GM21825 (cell line): ENCODE data around the gene CCSER1.

Experiments
- ATAC-seq: cut with Tn5 transposase; IDR thresholded peaks from one replicate; pipeline ENCODE4 v1.9.1; 2021; ENCODE audit warnings: mild to moderate bottlenecking, moderate library complexity; ENCODE audit not compliant: unreplicated experiment

CCSER1 gene

GRCh38 chr4:90189178-90189577 lies 62.0 kb downstream of the CCSER1 start:
- no peak for ATAC-seq

- no peak for ATAC-seq
Observed at GRCh38 chr4:90189946-90190345, 62.8 kb downstream of the CCSER1 start.

GRCh38 chr4:90190525-90190924 lies 63.3 kb downstream of the CCSER1 start:
- ATAC-seq: no peak

GRCh38 chr4:90198086-90198847 lies 71.1 kb downstream of the CCSER1 start:
- no peak for ATAC-seq

DNA sequence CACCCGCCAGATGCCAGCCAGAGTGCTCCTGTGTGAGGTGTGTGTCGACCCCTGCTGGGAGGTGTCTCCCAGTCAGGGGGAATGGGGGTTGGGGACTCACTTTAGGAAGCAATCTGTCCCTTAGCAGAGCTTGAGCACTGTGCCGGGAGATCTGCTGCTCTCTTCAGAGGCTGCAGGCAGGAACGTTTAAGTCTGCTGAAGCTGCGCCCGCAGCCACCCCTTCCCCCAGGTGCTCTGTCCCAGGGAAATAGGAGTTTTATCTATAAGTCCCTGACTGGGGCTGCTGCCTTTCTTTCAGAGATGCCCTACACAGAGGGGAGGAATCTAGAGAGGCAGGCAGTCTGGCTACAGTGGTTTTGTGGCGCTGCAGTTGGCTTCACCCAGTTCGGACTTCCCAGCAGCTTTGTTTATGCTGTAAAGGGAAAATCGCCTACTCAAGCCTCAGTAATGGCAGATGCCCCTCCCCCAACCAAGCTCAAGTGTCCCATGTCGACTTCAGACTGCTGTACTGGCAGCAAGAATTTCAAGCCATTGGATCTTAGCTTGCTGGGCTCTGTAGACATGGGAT lies 80.8 kb downstream of the CCSER1 start:
- ATAC-seq: no peak

- no peak for ATAC-seq
Observed at GRCh38 chr4:90209922-90210321, 82.7 kb downstream of the CCSER1 start.

GRCh38 chr4:90211174-90211573 lies 84.0 kb downstream of the CCSER1 start:
- ATAC-seq: no peak

DNA sequence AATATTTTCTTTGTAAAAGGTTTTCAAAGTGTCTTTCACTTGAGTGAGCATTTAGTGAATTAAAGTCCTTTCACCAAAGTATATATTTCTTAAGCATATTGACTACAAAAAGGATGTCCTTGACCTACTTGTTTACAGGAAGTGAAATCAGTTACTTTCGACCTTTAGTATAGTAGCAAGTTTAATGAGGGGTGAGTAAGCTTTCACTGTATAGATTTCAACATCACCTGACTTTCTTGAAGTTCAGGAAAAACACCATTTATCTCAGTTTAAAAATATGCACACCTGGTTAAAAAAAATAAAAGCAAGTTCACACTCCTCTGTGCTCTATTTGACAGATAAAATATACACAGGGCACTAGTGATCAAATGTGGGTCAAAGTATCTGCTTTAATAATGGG lies 88.1 kb downstream of the CCSER1 start:
- peak; percentile 77 for ATAC-seq

GRCh38 chr4:90219822-90220221 lies 92.6 kb downstream of the CCSER1 start:
- ATAC-seq: peak; percentile 47

- ATAC-seq: no peak
Observed at GRCh38 chr4:90220459-90220858, 93.3 kb downstream of the CCSER1 start.

DNA sequence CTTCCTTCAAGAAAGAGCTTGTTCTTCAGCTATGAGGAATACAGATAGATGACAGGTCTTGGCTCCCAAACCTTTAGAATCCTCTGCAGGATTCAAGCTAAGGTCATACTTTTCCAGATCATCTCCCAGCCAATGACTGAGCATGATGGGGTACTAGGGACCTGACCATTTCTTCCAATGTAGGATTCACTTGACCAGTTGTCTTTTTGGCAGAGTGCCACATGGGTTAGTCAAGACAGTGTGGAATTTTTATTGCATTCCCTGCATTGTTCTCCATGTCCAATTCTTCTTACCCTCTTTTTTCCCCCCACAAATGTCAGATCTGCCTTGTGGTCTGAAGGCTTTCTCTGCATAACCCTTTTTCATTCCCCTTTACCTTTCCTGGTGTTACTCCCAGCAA lies 99.5 kb downstream of the CCSER1 start:
- no peak for ATAC-seq

DNA sequence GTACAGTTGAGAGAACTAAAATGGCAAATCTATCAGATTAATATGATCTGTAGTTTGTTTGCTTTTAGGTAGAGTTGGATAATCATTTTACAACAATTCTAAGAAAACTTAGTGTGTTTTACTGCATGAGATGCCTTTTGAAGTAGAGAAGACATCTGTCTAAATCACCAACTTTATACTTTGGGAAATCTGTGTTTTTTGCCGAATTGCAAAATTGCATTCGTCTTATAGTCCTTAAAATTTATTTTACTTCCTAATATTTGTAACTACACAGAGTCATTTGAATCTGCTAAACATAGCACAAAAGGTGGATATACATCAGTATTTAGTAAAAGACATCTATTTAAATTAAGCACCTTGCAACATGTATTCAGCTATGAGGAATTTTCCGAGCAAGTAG lies 100.0 kb downstream of the CCSER1 start:
- ATAC-seq: no peak

- no peak for ATAC-seq
Observed at GRCh38 chr4:90234916-90235547, 107.8 kb downstream of the CCSER1 start.

DNA sequence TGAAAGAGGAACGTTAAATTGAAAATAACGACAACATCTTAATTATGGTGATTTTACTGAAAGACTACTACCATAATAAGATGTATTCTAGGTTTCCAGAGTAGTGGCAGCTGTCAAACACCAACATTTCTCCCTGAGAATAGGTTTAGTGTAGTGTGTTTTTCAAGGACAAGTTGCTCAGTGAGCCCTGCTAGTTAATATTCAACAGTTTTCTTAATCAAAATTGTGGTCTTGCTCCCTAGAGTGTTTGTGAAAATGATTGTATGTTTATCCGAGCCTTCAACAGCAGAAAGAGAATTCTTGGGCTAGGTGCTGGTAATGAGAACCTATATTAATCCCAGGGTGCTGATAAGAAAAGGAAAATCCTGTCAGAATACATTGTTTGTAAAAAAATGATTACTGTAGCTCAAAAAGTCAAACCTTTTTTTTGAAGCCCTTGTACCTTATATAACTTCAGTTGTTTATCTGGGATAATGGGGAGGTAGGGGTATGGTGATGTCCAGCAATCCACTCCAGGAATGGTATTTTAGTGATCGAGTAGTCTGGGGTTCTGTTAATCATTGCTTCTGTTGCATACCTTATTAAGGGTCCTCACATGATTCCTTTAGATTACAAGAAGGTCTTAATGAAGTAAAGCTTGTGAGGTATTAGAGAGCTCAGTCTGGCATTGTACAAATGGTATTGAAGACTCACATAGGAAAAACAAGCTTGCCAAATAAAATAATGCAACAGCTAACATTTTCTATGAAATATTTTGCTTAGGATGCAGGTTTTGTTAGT lies 110.7 kb downstream of the CCSER1 start:
- ATAC-seq: no peak

DNA sequence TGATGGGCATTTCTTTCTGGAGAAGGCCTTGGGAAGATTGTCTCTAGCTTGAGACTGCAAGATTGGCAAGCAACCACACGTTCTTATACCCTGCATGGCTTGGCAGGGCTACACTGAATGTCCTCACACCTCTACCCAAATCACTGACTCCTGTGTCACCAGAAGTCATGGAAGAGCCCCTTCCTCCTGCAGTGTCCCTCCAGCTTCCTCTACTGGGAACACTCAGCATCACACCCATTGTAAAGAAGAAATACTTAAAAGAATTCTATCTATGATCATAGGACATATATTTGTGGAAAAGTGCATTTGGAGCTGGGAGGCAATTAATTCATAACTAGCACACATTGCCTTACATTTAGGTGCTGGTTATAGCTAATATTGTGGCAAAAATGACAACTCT lies 113.1 kb downstream of the CCSER1 start:
- no peak for ATAC-seq

GRCh38 chr4:90241008-90241407 lies 113.8 kb downstream of the CCSER1 start:
- ATAC-seq: no peak

GRCh38 chr4:90245837-90246236 lies 118.6 kb downstream of the CCSER1 start:
- ATAC-seq: no peak

- no peak for ATAC-seq
Observed at GRCh38 chr4:90246816-90247215, 119.6 kb downstream of the CCSER1 start.

DNA sequence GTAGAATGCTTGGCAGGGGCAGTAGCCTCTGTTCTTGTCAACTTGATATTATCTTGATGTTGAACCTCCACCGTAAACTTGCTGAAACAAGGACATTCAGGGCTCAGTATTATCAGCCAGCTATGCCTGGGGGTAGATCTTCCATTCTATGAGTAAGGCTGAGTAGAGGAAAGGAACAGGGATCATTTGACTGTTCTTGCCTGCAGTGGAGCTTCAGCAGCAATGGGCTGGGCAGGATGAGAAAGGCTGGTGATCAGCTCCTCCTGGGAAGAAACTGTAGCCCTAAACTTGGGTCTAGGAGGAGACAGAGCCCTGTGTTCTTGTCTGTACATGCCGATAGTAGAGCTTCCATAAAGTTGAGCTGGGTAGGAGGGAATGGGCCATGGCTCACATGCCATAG lies 127.2 kb downstream of the CCSER1 start:
- no peak for ATAC-seq

- no peak for ATAC-seq
Observed at GRCh38 chr4:90274175-90274574, 147.0 kb downstream of the CCSER1 start.

DNA sequence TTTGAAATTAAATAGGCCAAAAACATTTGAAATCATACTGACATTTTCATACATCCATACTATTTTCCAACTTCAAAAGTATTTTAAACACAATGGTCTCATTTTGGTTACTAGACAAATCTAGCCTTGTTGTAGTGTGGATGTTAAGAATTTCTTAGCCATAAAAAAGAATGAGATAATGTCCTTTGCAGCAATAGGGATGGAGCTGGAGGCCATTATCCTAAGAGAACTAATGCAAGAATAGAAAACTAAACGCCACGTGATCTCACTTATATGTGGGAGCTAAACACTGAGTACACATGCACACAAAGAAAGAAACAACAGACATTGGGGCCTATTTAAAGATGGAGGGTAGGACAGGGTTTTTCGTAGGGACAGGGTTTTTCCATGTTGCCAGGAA lies 153.8 kb downstream of the CCSER1 start:
- ATAC-seq: no peak
